Nephron progenitor cell (in vitro differentiated cells): ENCODE results near the gene EN2.

Source experiments
- DNase-seq: peaks from one replicate; pipeline ENCODE4 v3.0.0; 2021
- H3K27ac Mint-ChIP-seq: 2 replicates; pipeline ENCODE4 v1.8.0; 2021; ENCODE audit warnings: mild to moderate bottlenecking, moderate library complexity, mixed read lengths
- H3K27me3 Mint-ChIP-seq: 2 replicates; pipeline ENCODE4 v1.8.0; 2021; ENCODE audit warnings: mild to moderate bottlenecking, low read depth, mixed read lengths; ENCODE audit not compliant: poor library complexity
- H3K36me3 Mint-ChIP-seq: 2 replicates; pipeline ENCODE4 v1.8.0; 2021; ENCODE audit warnings: low read depth, mixed read lengths
- H3K4me1 Mint-ChIP-seq: 2 replicates; pipeline ENCODE4 v1.8.0; 2021; ENCODE audit warnings: mixed read lengths
- H3K4me3 Mint-ChIP-seq: 2 replicates; pipeline ENCODE4 v1.8.0; 2021; ENCODE audit warnings: mild to moderate bottlenecking, moderate library complexity, mixed read lengths
- H3K9me3 Mint-ChIP-seq: 2 replicates; pipeline ENCODE4 v1.8.0; 2021; ENCODE audit warnings: mild to moderate bottlenecking, moderate library complexity, mixed read lengths
- CTCF ChIP-seq: fragments of 200-600 bp; sonication (generic); IDR thresholded peaks from 2 replicates; pipeline ENCODE4 v1.5.0; 2021; ENCODE audit warnings: antibody characterized with exemption

Gene EN2

GRCh38 chr7:155489158-155489840 lies 31.4 kb downstream of the EN2 start:
- H3K4me3 Mint-ChIP-seq = no peak overlapping the region
- H3K4me1 Mint-ChIP-seq = peaks cover 44% of the 10 kb centered on the region
- H3K27ac Mint-ChIP-seq = no peak overlapping the region
- TF ChIP-seq CTCF = no peak
- no peak for DNase-seq
- no peaks in the 10 kb centered on the region for H3K9me3 Mint-ChIP-seq
- no peaks in the 10 kb centered on the region for H3K36me3 Mint-ChIP-seq
- H3K27me3 Mint-ChIP-seq = peaks cover 74% of the 10 kb centered on the region

GRCh38 chr7:155489862-155490696 lies 32.1 kb downstream of the EN2 start:
- peaks cover 74% of the 10 kb centered on the region for H3K27me3 Mint-ChIP-seq
- H3K9me3 Mint-ChIP-seq = no peaks in the 10 kb centered on the region
- H3K27ac Mint-ChIP-seq = no peak overlapping the region
- peak; percentile 52 for DNase-seq
- peaks cover 45% of the 10 kb centered on the region for H3K4me1 Mint-ChIP-seq
- H3K4me3 Mint-ChIP-seq = peak overlapping the region; percentile 74
- TF ChIP-seq CTCF = no peak
- H3K36me3 Mint-ChIP-seq = no peaks in the 10 kb centered on the region

- TF ChIP-seq CTCF = no peak
- peaks cover 75% of the 10 kb centered on the region for H3K27me3 Mint-ChIP-seq
- H3K36me3 Mint-ChIP-seq = no peaks in the 10 kb centered on the region
- H3K9me3 Mint-ChIP-seq = no peaks in the 10 kb centered on the region
- peak; percentile 69 for DNase-seq
- peaks cover 45% of the 10 kb centered on the region for H3K4me1 Mint-ChIP-seq
- H3K4me3 Mint-ChIP-seq = peak overlapping the region; percentile 75
- no peak overlapping the region for H3K27ac Mint-ChIP-seq
Observed at GRCh38 chr7:155490697-155491628, 33.0 kb downstream of the EN2 start.

GRCh38 chr7:155491812-155492211 lies 33.9 kb downstream of the EN2 start:
- no peak for DNase-seq
- Mint-ChIP-seq H3K36me3 (no peaks in the 10 kb centered on the region), H3K27me3 (peaks cover 83% of the 10 kb centered on the region), H3K27ac (no peak overlapping the region), H3K4me1 (peaks cover 45% of the 10 kb centered on the region), H3K4me3 (peak overlapping the region; percentile 53), H3K9me3 (no peaks in the 10 kb centered on the region)
- no peak for TF ChIP-seq CTCF

GRCh38 chr7:155493744-155494538 lies 36.0 kb downstream of the EN2 start:
- TF ChIP-seq CTCF = no peak
- no peak overlapping the region for H3K4me3 Mint-ChIP-seq
- peaks cover 34% of the 10 kb centered on the region for H3K4me1 Mint-ChIP-seq
- no peak overlapping the region for H3K27ac Mint-ChIP-seq
- peaks cover 93% of the 10 kb centered on the region for H3K27me3 Mint-ChIP-seq
- H3K36me3 Mint-ChIP-seq = no peaks in the 10 kb centered on the region
- DNase-seq = no peak
- H3K9me3 Mint-ChIP-seq = no peaks in the 10 kb centered on the region
